NB4 (cell line): ENCODE data around the gene PKDCC.

ENCODE experiments used
- POLR2A ChIP-seq: IDR thresholded peaks from 2 replicates; pipeline ENCODE4 v1.6.1; 2011; ENCODE audit warnings: mild to moderate bottlenecking; ENCODE audit not compliant: insufficient read length; ENCODE audit errors: extremely low read depth
- TF ChIP-seq, protein P1 (sequence below): IDR thresholded peaks from one replicate; pipeline ENCODE4 v1.5.1; 2012; ENCODE audit warnings: low read depth, low read length

DNA sequence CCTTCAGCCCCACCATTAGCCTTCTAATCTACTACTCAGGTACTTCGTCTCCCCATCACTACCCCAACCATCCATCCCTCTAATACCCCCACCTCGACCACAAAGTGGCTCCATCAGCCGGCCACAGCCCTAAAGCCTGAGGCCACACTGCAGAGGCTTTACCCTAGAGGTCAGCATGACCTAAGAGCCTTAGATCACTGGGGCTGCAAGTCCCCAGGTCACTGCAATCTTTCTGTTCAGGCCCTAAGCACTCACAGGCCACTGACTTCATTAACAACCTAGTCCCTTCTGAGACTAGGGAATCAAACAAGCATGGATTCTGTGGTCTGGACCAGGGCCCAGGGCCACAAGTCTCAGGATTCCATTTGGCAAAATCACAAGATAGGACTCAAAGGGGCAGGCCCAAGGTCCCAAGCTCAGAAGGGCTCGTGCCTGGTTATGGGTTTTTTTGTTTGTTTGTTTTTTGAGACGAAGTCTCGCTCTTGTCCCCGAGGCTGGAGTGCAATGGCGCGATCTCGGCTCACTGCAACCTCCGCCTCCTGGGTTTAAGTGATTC lies 37.0 kb upstream of the PKDCC start:
- TF ChIP-seq, protein P1, sequence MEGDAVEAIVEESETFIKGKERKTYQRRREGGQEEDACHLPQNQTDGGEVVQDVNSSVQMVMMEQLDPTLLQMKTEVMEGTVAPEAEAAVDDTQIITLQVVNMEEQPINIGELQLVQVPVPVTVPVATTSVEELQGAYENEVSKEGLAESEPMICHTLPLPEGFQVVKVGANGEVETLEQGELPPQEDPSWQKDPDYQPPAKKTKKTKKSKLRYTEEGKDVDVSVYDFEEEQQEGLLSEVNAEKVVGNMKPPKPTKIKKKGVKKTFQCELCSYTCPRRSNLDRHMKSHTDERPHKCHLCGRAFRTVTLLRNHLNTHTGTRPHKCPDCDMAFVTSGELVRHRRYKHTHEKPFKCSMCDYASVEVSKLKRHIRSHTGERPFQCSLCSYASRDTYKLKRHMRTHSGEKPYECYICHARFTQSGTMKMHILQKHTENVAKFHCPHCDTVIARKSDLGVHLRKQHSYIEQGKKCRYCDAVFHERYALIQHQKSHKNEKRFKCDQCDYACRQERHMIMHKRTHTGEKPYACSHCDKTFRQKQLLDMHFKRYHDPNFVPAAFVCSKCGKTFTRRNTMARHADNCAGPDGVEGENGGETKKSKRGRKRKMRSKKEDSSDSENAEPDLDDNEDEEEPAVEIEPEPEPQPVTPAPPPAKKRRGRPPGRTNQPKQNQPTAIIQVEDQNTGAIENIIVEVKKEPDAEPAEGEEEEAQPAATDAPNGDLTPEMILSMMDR, result no peak
- no peak for TF ChIP-seq POLR2A
